Skin epidermis (tissue), 12 donors: ENCODE data around the gene MUC6.
"Not testable (repeated sequence)": the region's sequence is repeated elsewhere in the genome, so short reads cannot be mapped to it uniquely, and the experiment has no call there.

Source experiments
- H3K27ac ChIP-seq, 21 experiments: fragments of 200-600 bp; sonication (generic) in 11 of 21; one replicate each; pipeline ENCODE4 v1.5.0; 2020; ENCODE audit warnings: mild to moderate bottlenecking in 3 of 21, inconsistent platforms in 2 of 21, moderate library complexity in 2 of 21
- H3K4me3 ChIP-seq, 7 experiments: fragments of 200-600 bp; sonication (generic) in 2 of 7; one replicate each; pipeline ENCODE4 v1.5.0; 2020; ENCODE audit warnings: inconsistent platforms in 2 of 7, mild to moderate bottlenecking in 2 of 7, moderate library complexity in 1 of 7

The MUC6 gene

GRCh38 chr11:1027483-1028290 is 8.8 kb downstream of the MUC6 start:
- Histone ChIP-seq H3K27ac (no peak overlapping the region), H3K4me3 (no peak overlapping the region)

GRCh38 chr11:1026641-1027482 is 9.7 kb downstream of the MUC6 start:
- Histone ChIP-seq H3K4me3 (no peak overlapping the region), H3K27ac (no peak overlapping the region)

GRCh38 chr11:1026163-1026450 is 10.4 kb downstream of the MUC6 start:
- Histone ChIP-seq H3K4me3 (no peak overlapping the region), H3K27ac (no peak overlapping the region)

GRCh38 chr11:1025410-1026162 is 10.9 kb downstream of the MUC6 start:
- no peak overlapping the region for H3K27ac ChIP-seq
- H3K4me3 ChIP-seq: no peak overlapping the region

- Histone ChIP-seq H3K27ac (no peak overlapping the region), H3K4me3 (no peak overlapping the region)
Measured at GRCh38 chr11:1024597-1025409, 11.7 kb downstream of the MUC6 start.

GRCh38 chr11:1023811-1024596 is 12.5 kb downstream of the MUC6 start:
- Histone ChIP-seq H3K4me3 (no peak overlapping the region), H3K27ac (no peak overlapping the region)

GRCh38 chr11:1022908-1023810 is 13.4 kb downstream of the MUC6 start:
- Histone ChIP-seq H3K27ac (no peak overlapping the region), H3K4me3 (no peak overlapping the region)

- H3K4me3 ChIP-seq: no peak overlapping the region
- H3K27ac ChIP-seq: no peak overlapping the region
Measured at GRCh38 chr11:1022411-1022810, 14.1 kb downstream of the MUC6 start.

- H3K4me3 ChIP-seq: no peak overlapping the region
- no peak overlapping the region for H3K27ac ChIP-seq
Measured at GRCh38 chr11:1020211-1020905, 16.2 kb downstream of the MUC6 start.

- Histone ChIP-seq H3K27ac (no peak overlapping the region), H3K4me3 (no peak overlapping the region)
Measured at GRCh38 chr11:1019321-1019910, 17.1 kb downstream of the MUC6 start.

GRCh38 chr11:1018091-1018490 is 18.4 kb downstream of the MUC6 start:
- no peak overlapping the region for H3K4me3 ChIP-seq

GRCh38 chr11:1017269-1018005 is 19.1 kb downstream of the MUC6 start:
- Histone ChIP-seq H3K27ac (no peak overlapping the region), H3K4me3 (no peak overlapping the region)

More at GRCh38 chr11:1018091-1018490, 18.4 kb downstream of the MUC6 start:
- no peak overlapping the region for H3K27ac ChIP-seq

GRCh38 chr11:1016610-1017126 is 19.9 kb downstream of the MUC6 start:
- not testable (repeated sequence) for H3K4me3 ChIP-seq, H3K27ac ChIP-seq

- Histone ChIP-seq H3K27ac (no peak overlapping the region), H3K4me3 (no peak overlapping the region)
Measured at GRCh38 chr11:1015826-1016545, 20.5 kb downstream of the MUC6 start.

- Histone ChIP-seq H3K27ac (no peak overlapping the region), H3K4me3 (no peak overlapping the region)
Measured at GRCh38 chr11:1015064-1015463, 21.5 kb downstream of the MUC6 start.
